AG09309 (cell line): ENCODE results near the gene FNDC5.

ENCODE experiments used
- DNase-seq: peaks from one replicate; pipeline ENCODE4 v3.0.0-alpha.2; 2010; ENCODE audit warnings: low read depth
- H3K4me3 ChIP-seq: 2 replicates; pipeline ENCODE4 v1.5.1; 2011; ENCODE audit warnings: mild to moderate bottlenecking, low read depth, low read length, moderate library complexity; ENCODE audit not compliant: control insufficient read depth
- TF ChIP-seq, protein P1 (sequence below): IDR thresholded peaks from 2 replicates; pipeline ENCODE4 v1.5.1; 2011; ENCODE audit warnings: mild to moderate bottlenecking, low read depth, low read length, inconsistent platforms; ENCODE audit not compliant: insufficient read depth, control insufficient read depth; ENCODE audit errors: missing control alignments

Gene FNDC5

DNA sequence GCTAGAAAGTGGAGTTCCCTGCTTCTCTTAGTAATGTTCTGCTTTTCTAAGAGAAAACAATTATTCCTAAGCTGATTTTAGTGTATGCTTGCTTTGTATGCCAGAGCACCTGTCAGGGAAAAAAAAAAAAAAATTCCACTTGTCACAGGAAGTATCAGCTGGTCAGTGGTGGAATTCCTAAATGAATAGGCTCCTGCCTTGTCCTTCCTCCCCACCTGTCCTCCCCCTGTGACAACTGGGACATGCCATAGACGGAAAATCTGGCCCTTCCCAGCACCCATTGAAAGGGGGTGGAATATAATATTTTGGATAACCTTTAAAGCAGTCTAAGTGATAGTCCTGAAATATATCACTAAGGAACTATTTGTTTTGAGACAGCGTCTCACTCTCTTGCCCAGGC, 10.8 kb downstream of the FNDC5 start:
- TF ChIP-seq, protein P1, sequence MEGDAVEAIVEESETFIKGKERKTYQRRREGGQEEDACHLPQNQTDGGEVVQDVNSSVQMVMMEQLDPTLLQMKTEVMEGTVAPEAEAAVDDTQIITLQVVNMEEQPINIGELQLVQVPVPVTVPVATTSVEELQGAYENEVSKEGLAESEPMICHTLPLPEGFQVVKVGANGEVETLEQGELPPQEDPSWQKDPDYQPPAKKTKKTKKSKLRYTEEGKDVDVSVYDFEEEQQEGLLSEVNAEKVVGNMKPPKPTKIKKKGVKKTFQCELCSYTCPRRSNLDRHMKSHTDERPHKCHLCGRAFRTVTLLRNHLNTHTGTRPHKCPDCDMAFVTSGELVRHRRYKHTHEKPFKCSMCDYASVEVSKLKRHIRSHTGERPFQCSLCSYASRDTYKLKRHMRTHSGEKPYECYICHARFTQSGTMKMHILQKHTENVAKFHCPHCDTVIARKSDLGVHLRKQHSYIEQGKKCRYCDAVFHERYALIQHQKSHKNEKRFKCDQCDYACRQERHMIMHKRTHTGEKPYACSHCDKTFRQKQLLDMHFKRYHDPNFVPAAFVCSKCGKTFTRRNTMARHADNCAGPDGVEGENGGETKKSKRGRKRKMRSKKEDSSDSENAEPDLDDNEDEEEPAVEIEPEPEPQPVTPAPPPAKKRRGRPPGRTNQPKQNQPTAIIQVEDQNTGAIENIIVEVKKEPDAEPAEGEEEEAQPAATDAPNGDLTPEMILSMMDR: no peak
- H3K4me3 ChIP-seq: no peak overlapping the region
- DNase-seq: no peak

DNA sequence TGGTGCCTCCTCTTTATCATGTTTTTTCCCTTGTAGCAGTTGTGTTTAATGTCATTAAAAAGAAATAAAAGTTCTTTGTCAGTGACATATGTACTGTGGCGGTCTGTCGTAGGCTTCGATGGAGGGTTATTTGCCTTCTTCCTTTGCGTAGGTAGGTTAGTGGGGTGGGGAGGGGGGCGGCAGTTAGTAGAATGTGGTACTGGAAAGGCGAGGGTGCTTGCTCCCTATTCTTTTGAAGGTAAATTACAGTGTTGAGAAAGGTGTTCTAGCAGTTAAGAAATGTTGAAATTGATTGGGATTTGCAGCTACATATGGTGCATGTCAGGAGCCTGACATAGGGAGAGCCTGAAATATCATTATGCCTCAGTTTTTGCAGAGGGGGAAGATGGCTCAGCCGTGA, 11.9 kb downstream of the FNDC5 start:
- H3K4me3 ChIP-seq: no peak overlapping the region
- TF ChIP-seq, protein P1: no peak
- no peak for DNase-seq

DNA sequence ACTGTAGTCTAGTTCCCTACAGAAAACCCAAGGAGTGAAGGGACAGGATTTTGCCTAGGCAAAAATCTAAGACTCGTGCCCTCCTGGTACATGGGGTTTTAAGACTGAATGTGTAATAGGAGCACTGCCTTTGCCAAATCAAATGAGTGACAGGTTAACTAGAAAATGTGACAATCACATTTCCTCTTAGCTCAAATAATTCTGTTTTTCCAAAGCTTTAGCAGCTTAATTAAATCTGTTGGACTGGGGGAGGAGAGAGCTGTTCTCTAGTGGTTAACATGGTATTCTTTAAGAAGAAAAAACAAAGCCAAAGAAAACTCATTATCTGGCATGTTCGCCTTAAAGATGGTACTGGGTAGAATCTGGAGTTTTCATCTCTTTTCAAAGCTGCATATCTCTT, 12.6 kb downstream of the FNDC5 start:
- DNase-seq: no peak
- H3K4me3 ChIP-seq: no peak overlapping the region
- TF ChIP-seq, protein P1: no peak

DNA sequence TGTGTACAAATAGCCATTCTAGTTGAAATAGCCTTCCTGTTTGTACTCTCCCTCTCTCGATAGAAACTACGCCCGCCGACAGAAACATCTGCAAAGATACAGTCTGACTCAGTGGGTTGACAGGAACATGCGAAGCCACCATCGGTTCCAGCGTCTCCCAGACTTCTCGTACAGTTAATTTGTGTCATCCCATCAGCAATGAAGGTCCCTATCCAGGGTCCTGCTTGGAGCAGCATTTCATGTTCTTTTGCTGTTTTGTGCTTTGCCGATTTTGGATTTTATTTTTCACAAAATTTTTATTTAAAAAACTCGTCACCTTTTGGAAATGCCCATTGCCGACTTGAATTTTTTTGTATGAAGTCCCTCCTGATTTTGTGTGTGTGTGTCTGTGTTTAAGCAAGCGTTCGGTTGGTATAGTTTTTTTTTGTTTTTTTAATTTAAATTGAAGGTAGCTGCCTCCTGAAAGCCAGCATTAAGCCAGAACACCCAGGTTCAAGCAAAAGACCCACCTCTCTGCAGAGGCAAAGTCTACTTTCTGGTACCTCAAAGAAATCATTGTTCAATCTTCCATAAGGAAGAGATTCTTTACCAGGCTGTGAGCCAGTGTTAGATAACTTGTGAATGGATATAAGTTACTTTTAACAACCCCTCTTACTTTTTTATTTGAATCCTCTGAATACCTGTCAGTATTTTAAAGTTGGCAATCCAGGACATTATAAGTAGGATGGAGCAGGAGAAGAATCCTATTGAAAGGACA, 14.7 kb downstream of the FNDC5 start:
- TF ChIP-seq, protein P1: no peak
- no peak overlapping the region for H3K4me3 ChIP-seq
- DNase-seq: no peak

DNA sequence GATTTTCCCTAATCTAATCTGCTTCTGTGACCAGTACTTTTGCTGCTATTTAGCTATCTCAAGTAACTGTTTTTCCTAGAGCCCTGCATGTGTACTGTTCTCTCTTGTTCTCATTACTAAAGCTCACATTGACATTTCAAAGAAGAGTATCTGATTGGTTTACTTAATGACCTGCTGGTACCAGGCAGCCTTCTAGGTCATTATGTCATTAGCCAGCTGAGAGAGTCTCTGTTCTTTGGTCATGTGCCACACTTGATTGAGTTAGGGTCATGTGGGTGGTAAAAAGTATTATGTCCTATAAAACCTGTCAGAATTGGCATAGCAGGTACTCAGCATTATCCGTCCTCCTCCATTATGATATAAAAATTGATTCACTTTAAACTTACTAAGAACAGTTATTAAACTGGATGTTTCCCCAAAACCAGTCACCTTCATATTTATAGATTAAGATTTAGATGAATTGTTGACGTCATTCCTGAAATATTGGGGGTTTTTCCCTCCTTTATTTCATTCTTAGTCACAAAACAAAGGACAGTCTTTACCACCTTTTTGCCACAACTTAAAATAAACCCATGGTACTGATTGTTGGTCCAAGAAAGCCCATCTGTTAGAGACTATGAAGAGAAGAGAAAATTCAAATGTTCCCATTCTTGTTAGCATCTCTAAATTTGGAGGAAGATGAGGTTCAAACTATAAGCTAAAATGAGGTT, 22.2 kb downstream of the FNDC5 start:
- TF ChIP-seq, protein P1: no peak
- H3K4me3 ChIP-seq: no peak overlapping the region
- DNase-seq: no peak

DNA sequence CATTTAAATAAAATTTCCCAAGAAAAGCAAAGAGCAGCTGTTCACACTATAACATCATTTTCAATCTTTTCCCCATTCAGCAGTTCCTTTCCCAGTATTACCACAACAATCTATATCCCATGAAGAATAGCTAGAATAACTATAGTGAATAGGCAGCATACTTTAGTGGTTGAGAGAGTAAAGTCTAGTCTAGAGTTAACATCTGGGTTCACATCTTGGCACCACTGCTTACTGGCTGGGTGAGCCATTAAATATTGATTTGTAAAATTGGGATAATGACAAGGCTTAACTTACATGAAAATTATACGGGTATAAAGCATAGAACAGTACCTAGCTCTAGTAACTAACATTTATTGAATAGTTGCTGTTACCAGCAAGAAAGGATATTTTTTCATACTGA, 38.8 kb downstream of the FNDC5 start:
- DNase-seq: no peak
- no peak overlapping the region for H3K4me3 ChIP-seq
- TF ChIP-seq, protein P1: no peak
